ENCODE data around the gene GASK1B. TPM values are rescaled to one million over a fixed set of nuclear protein-coding genes. Genes with fewer than 3 reads are reported as not detected.

GASK1B gene
- total RNA-seq, 1 experiment from 2014 or later = 1.3 TPM

- ATAC-seq (no peak), DNase-seq (ENCODE audit: low read depth, low spot score) (no peak)
- Histone ChIP-seq H4K20me1 (ENCODE audit: insufficient read depth) (no peaks in the 10 kb centered on the region), H3K9me3 (ENCODE audit: control insufficient read depth in 1 of 2, insufficient read depth in 1 of 2, low read depth in 1 of 2, low read length in 2 of 2) (no peaks in the 10 kb centered on the region), H3K4me2 (ENCODE audit: low read length) (no peak overlapping the region), H2AFZ (ENCODE audit: low read depth, low read length, poor library complexity, severe bottlenecking) (peak overlapping the region; percentile 19), H3K4me1 (ENCODE audit: control insufficient read depth in 1 of 2, insufficient read depth in 2 of 2, low read length in 2 of 2) (no peaks in the 10 kb centered on the region), H3K4me3 (replicated peaks in 1 of 2; ENCODE audit: low read depth in 1 of 2, low read length in 2 of 2) (no peak overlapping the region), H3K27ac (ENCODE audit: low read depth, low read length) (no peak overlapping the region), H3K9ac (ENCODE audit: low read length) (no peak overlapping the region), H3K36me3 (ENCODE audit: control insufficient read depth in 1 of 2, insufficient read depth in 2 of 2, low read length in 2 of 2) (no peaks in the 10 kb centered on the region), H3K9me2 (ENCODE audit: insufficient read depth) (no peaks in the 10 kb centered on the region), H3K27me3 (ENCODE audit: insufficient read depth, low read length) (no peaks in the 10 kb centered on the region), H3K79me2 (ENCODE audit: insufficient read depth, low read length) (no peaks in the 10 kb centered on the region)
- TF ChIP-seq RAD21 (IDR thresholded peaks at IDR 0.05; ENCODE audit: low read depth) = no peak
- TF ChIP-seq CEBPB (IDR thresholded peaks at IDR 0.05; ENCODE audit: low read depth) = no peak
- no peak for TF ChIP-seq SIN3A (IDR thresholded peaks at IDR 0.05; ENCODE audit: low read depth)
- TF ChIP-seq EGR1 (IDR thresholded peaks at IDR 0.05; ENCODE audit: low read depth) = no peak
- TF ChIP-seq EZH2 (IDR thresholded peaks at IDR 0.05) = no peak
- no peak for TF ChIP-seq SRF (IDR thresholded peaks at IDR 0.05; ENCODE audit: low read depth)
- TF ChIP-seq JUND (IDR thresholded peaks at IDR 0.05) = no peak
- TF ChIP-seq YY1 (IDR thresholded peaks at IDR 0.05; ENCODE audit: extremely low read depth, insufficient replicate concordance, low read depth, low read length) = no peak
- no peak for TF ChIP-seq TCF7L2 (IDR thresholded peaks at IDR 0.05; ENCODE audit: borderline replicate concordance, extremely low read depth, insufficient read depth, insufficient read length)
- no peak for TF ChIP-seq CBX3 (IDR thresholded peaks at IDR 0.05; ENCODE audit: low read depth)
- TF ChIP-seq ZNF274 (IDR thresholded peaks at IDR 0.05; ENCODE audit: low read depth, low read length) = no peak
- TF ChIP-seq, protein P1, sequence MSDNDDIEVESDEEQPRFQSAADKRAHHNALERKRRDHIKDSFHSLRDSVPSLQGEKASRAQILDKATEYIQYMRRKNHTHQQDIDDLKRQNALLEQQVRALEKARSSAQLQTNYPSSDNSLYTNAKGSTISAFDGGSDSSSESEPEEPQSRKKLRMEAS (IDR thresholded peaks at IDR 0.05) = no peak
- TF ChIP-seq POLR2AphosphoS5 (IDR thresholded peaks at IDR 0.05; ENCODE audit: low read depth, low read length) = no peak
- ChIA-PET RAD21 (ENCODE audit: low non-redundant PET in 1 of 2, low total read pairs in 2 of 2, uncharacterized antibody in 2 of 2, unreplicated experiment in 2 of 2) (no interaction called here), CTCF (interaction anchor here (0.7 to 1.4 kb wide), 2 partner anchors 9 to 11 kb away, joined by 3 to 4 read pairs; no protein-coding TSS in a partner anchor), POLR2A (no interaction called here)
- no TSS peak for BruUV-seq (replicated peaks)
- intact Hi-C loops (cut with micrococcal nuclease) = no loop called here
Measured at GRCh38 chr4:158182736-158183135, 9.9 kb upstream of the GASK1B start.

- no peaks in the 10 kb centered on the region for H4K20me1 ChIP-seq (ENCODE audit: insufficient read depth)
- no peak overlapping the region for H3K4me3 ChIP-seq (replicated peaks in 1 of 2; ENCODE audit: low read depth in 1 of 2, low read length in 2 of 2)
- intact Hi-C loops (cut with micrococcal nuclease) = no loop called here
- BruUV-seq (replicated peaks) = no TSS peak
- peaks cover 0 to 2% of the 10 kb centered on the region in 2 experiments; a peak in 2 of 4 replicates for H3K4me1 ChIP-seq (ENCODE audit: control insufficient read depth in 1 of 2, insufficient read depth in 2 of 2, low read length in 2 of 2)
- CTCF ChIA-PET = no interaction called here
- no peak for TF ChIP-seq EZH2 (IDR thresholded peaks at IDR 0.05)
- no peak for TF ChIP-seq SRF (IDR thresholded peaks at IDR 0.05; ENCODE audit: low read depth)
- TF ChIP-seq SP1 (IDR thresholded peaks at IDR 0.05; ENCODE audit: low read depth) = no peak
- no peak overlapping the region for H3K4me2 ChIP-seq (ENCODE audit: low read length)
- H2AFZ ChIP-seq (ENCODE audit: low read depth, low read length, poor library complexity, severe bottlenecking) = no peak overlapping the region
- RAD21 ChIA-PET (ENCODE audit: low non-redundant PET in 1 of 2, low total read pairs in 2 of 2, uncharacterized antibody in 2 of 2, unreplicated experiment in 2 of 2) = no interaction called here
- no peaks in the 10 kb centered on the region for H3K9me3 ChIP-seq (ENCODE audit: control insufficient read depth in 1 of 2, insufficient read depth in 1 of 2, low read depth in 1 of 2, low read length in 2 of 2)
- no peaks in the 10 kb centered on the region for H3K9me2 ChIP-seq (ENCODE audit: insufficient read depth)
- POLR2A ChIA-PET = no interaction called here
- no peak overlapping the region for H3K9ac ChIP-seq (ENCODE audit: low read length)
- no peaks in the 10 kb centered on the region for H3K27me3 ChIP-seq (ENCODE audit: insufficient read depth, low read length)
- DNase-seq (ENCODE audit: low read depth, low spot score) = no peak
- no peak overlapping the region for H3K27ac ChIP-seq (ENCODE audit: low read depth, low read length)
- H3K79me2 ChIP-seq (ENCODE audit: insufficient read depth, low read length) = no peaks in the 10 kb centered on the region
- H3K36me3 ChIP-seq (ENCODE audit: control insufficient read depth in 1 of 2, insufficient read depth in 2 of 2, low read length in 2 of 2) = no peaks in the 10 kb centered on the region
- no peak for ATAC-seq
Measured at GRCh38 chr4:158181906-158182305, 9.1 kb upstream of the GASK1B start.

All from HCT116 (cell line).